GM12878 (cell line): ENCODE results near the gene KLF3. TPM values are rescaled to one million over a fixed set of nuclear protein-coding genes. Genes with fewer than 3 reads are reported as not detected.

Experiments
- BRCA1 ChIP-seq: IDR thresholded peaks from 2 replicates; pipeline ENCODE4 v1.6.1; 2011; ENCODE audit warnings: low read depth, low read length, improper control_type of control experiment
- CHD1 ChIP-seq: IDR thresholded peaks from 2 replicates; pipeline ENCODE4 v1.6.1; 2012; ENCODE audit warnings: low read depth, low read length, improper control_type of control experiment
- DPF2 ChIP-seq: fragments of 450-650 bp; IDR thresholded peaks from 2 replicates; pipeline ENCODE4 v1.6.1; 2017; ENCODE audit warnings: mild to moderate bottlenecking
- EED ChIP-seq: sonication (generic); IDR thresholded peaks from 2 replicates; pipeline ENCODE4 v1.6.1; 2016; ENCODE audit warnings: antibody characterized with exemption, low read depth
- FOXK2 ChIP-seq: fragments of 450-650 bp; IDR thresholded peaks from 2 replicates; pipeline ENCODE4 v1.6.1; 2017; ENCODE audit warnings: mild to moderate bottlenecking, moderate library complexity
- IRF4 ChIP-seq: IDR thresholded peaks from 2 replicates; pipeline ENCODE4 v1.6.1; 2011; ENCODE audit warnings: low read depth, low read length
- MTA3 ChIP-seq: IDR thresholded peaks from 2 replicates; pipeline ENCODE4 v1.6.1; 2012; ENCODE audit warnings: low read length, inconsistent platforms, borderline replicate concordance
- NFIC ChIP-seq: IDR thresholded peaks from 2 replicates; pipeline ENCODE4 v1.6.1; 2012; ENCODE audit warnings: low read depth, mild to moderate bottlenecking, inconsistent platforms, low read length, moderate library complexity
- PML ChIP-seq: IDR thresholded peaks from 2 replicates; pipeline ENCODE4 v1.6.1; 2012; ENCODE audit warnings: low read length, inconsistent platforms
- POLR2AphosphoS5 ChIP-seq: IDR thresholded peaks from 2 replicates; pipeline ENCODE4 v1.6.1; 2011; ENCODE audit warnings: mild to moderate bottlenecking, low read length, inconsistent platforms
- SPI1 ChIP-seq: IDR thresholded peaks from 2 replicates; pipeline ENCODE4 v1.6.1; 2011; ENCODE audit warnings: low read depth, mild to moderate bottlenecking, low read length, moderate library complexity, borderline replicate concordance; ENCODE audit not compliant: insufficient read depth
- SUZ12 ChIP-seq: fragments of 200-600 bp; sonication (generic); IDR thresholded peaks from one replicate; pipeline ENCODE4 v1.6.1; 2018; ENCODE audit warnings: antibody characterized with exemption, mild to moderate bottlenecking; ENCODE audit not compliant: unreplicated experiment
- TCF12 ChIP-seq: IDR thresholded peaks from 2 replicates; pipeline ENCODE4 v1.6.1; 2011; ENCODE audit warnings: low read depth, mild to moderate bottlenecking, low read length
- TCF7 ChIP-seq: IDR thresholded peaks from 2 replicates; pipeline ENCODE4 v1.6.1; 2014; ENCODE audit warnings: antibody characterized with exemption, borderline replicate concordance
- ZNF217 ChIP-seq: fragments of 450-650 bp; IDR thresholded peaks from 2 replicates; pipeline ENCODE4 v1.6.1; 2017; ENCODE audit warnings: antibody characterized with exemption, mild to moderate bottlenecking
- ZZZ3 ChIP-seq: IDR thresholded peaks from 2 replicates; pipeline ENCODE4 v1.6.1; 2011; ENCODE audit warnings: low read depth; ENCODE audit not compliant: control insufficient read depth, insufficient read length
- polyA plus RNA-seq, 11 experiments: library from polyadenylated mRNA; depleted of rRNA in 4 of 11; unstranded in 6 of 11; stranded (reverse) in 5 of 11; fragments of >200 nt; fragmentation: Nextera tagmentation in 4 of 11; fragmentation: Illumina TruSeq in 1 of 11; extraction: Ambion mirVana in 4 of 11; extraction: Trizol in 1 of 11; gene quantifications; 1 replicate in 1 of 11; 2 replicates in 10 of 11; pipeline versions ENCODE4 v1.2.1 to v1.2.3, GENCODE V29; 2011 to 2016; ENCODE audit warnings: inconsistent platforms in 2 of 11, missing spikeins in 2 of 11, low read depth in 1 of 11
- total RNA-seq, 4 experiments: library from RNA; depleted of rRNA in 3 of 4; stranded (reverse); fragments of >200 nt in 3 of 4; fragmentation: Illumina TruSeq in 1 of 4; extraction: Trizol in 1 of 4; gene quantifications; 2 replicates each; pipeline versions ENCODE4 v1.2.1 to v1.2.3, GENCODE V29; 2013 to 2021
- TF ChIP-seq, protein P1 (sequence below): IDR thresholded peaks from 2 replicates; pipeline ENCODE4 v1.6.1; 2011; ENCODE audit warnings: low read depth, mild to moderate bottlenecking, low read length, moderate library complexity, borderline replicate concordance; ENCODE audit errors: extremely low read depth
- TF ChIP-seq, protein P2 (sequence below): IDR thresholded peaks from 2 replicates; pipeline ENCODE4 v1.6.1; 2012; ENCODE audit warnings: low read length, inconsistent platforms
- TF ChIP-seq, protein P3 (sequence below): fragments of 450-650 bp; IDR thresholded peaks from 2 replicates; pipeline ENCODE4 v1.6.1; 2017; ENCODE audit warnings: antibody characterized with exemption, mild to moderate bottlenecking, moderate library complexity
- TF ChIP-seq, protein P4 (sequence below): fragments of 450-650 bp; IDR thresholded peaks from 2 replicates; pipeline ENCODE4 v1.6.1; 2017; ENCODE audit warnings: borderline replicate concordance
- TF ChIP-seq, protein P5 (sequence below): fragments of 450-650 bp; IDR thresholded peaks from 2 replicates; pipeline ENCODE4 v1.6.1; 2017; ENCODE audit warnings: low read depth, mild to moderate bottlenecking, moderate library complexity
- TF ChIP-seq, protein P6 (sequence below): IDR thresholded peaks from 2 replicates; pipeline ENCODE4 v1.6.1; 2011; ENCODE audit warnings: low read depth, low read length, improper control_type of control experiment, borderline replicate concordance

KLF3 gene
- total and polyA plus RNA-seq, 10 of the 15 experiments (the other 5 are each of a cell fraction or from before 2014, with no cell fraction given), result 1.4 to 5.8 (median 2.1) TPM

DNA sequence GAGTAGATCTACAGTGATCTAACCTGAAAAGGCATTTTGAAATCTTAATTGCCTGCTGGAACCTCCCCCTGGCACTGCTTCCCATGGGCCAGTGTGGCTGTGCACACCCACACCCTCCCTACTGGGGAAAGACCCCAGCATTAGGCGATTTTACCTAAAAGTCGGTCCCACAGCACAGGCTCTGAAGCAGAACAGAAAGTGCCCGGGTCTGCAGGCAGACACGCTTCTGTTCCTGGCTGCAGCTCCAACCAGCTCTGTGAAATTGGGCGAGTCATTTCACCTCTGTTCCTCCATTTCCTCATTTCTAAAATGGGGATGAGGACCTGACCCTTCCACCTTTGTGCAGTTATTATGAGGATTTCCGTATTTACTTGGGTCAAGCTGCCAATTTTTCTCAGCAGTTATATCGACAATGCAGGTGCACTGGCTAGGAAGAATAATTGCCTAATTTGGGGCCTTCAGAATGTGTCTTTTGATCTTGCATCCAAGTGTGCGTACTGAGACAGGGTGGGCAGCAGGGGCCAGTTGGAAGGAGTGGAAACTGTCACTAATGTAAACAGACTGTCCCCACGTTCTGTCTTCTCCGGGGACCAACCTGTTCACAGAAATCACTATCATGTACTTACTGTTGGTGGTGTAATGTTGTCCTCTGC is 7.1 kb downstream of the KLF3 start (continued):
- TF ChIP-seq CHD1 (no peak), EED (0 out of 2 replicates have a peak, but pooled peaks have one; percentile 58), TCF7 (no peak), SPI1 (peak; percentile 76), DPF2 (0 out of 2 replicates have a peak, but pooled peaks have one; percentile 36), NFIC (peak; percentile 54; the same call in 1 of the 2 replicates), MTA3 (peak; percentile 18; the same call in 1 of the 2 replicates), PML (no peak), ZZZ3 (no peak), BRCA1 (no peak), SUZ12 (no peak), POLR2AphosphoS5 (no peak), FOXK2 (no peak), IRF4 (peak; percentile 44; the same call in 1 of the 2 replicates), TCF12 (0 out of 2 replicates have a peak, but pooled peaks have one; percentile 17), ZNF217 (no peak)
- TF ChIP-seq, protein P1, sequence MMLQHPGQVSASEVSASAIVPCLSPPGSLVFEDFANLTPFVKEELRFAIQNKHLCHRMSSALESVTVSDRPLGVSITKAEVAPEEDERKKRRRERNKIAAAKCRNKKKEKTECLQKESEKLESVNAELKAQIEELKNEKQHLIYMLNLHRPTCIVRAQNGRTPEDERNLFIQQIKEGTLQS, result no peak
- TF ChIP-seq, protein P2, sequence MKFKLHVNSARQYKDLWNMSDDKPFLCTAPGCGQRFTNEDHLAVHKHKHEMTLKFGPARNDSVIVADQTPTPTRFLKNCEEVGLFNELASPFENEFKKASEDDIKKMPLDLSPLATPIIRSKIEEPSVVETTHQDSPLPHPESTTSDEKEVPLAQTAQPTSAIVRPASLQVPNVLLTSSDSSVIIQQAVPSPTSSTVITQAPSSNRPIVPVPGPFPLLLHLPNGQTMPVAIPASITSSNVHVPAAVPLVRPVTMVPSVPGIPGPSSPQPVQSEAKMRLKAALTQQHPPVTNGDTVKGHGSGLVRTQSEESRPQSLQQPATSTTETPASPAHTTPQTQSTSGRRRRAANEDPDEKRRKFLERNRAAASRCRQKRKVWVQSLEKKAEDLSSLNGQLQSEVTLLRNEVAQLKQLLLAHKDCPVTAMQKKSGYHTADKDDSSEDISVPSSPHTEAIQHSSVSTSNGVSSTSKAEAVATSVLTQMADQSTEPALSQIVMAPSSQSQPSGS, result no peak; the same call in 1 of the 2 replicates
- TF ChIP-seq, protein P3, sequence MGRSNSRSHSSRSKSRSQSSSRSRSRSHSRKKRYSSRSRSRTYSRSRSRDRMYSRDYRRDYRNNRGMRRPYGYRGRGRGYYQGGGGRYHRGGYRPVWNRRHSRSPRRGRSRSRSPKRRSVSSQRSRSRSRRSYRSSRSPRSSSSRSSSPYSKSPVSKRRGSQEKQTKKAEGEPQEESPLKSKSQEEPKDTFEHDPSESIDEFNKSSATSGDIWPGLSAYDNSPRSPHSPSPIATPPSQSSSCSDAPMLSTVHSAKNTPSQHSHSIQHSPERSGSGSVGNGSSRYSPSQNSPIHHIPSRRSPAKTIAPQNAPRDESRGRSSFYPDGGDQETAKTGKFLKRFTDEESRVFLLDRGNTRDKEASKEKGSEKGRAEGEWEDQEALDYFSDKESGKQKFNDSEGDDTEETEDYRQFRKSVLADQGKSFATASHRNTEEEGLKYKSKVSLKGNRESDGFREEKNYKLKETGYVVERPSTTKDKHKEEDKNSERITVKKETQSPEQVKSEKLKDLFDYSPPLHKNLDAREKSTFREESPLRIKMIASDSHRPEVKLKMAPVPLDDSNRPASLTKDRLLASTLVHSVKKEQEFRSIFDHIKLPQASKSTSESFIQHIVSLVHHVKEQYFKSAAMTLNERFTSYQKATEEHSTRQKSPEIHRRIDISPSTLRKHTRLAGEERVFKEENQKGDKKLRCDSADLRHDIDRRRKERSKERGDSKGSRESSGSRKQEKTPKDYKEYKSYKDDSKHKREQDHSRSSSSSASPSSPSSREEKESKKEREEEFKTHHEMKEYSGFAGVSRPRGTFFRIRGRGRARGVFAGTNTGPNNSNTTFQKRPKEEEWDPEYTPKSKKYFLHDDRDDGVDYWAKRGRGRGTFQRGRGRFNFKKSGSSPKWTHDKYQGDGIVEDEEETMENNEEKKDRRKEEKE, result no peak
- TF ChIP-seq, protein P4, sequence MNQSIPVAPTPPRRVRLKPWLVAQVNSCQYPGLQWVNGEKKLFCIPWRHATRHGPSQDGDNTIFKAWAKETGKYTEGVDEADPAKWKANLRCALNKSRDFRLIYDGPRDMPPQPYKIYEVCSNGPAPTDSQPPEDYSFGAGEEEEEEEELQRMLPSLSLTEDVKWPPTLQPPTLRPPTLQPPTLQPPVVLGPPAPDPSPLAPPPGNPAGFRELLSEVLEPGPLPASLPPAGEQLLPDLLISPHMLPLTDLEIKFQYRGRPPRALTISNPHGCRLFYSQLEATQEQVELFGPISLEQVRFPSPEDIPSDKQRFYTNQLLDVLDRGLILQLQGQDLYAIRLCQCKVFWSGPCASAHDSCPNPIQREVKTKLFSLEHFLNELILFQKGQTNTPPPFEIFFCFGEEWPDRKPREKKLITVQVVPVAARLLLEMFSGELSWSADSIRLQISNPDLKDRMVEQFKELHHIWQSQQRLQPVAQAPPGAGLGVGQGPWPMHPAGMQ, result no peak
- TF ChIP-seq, protein P5, sequence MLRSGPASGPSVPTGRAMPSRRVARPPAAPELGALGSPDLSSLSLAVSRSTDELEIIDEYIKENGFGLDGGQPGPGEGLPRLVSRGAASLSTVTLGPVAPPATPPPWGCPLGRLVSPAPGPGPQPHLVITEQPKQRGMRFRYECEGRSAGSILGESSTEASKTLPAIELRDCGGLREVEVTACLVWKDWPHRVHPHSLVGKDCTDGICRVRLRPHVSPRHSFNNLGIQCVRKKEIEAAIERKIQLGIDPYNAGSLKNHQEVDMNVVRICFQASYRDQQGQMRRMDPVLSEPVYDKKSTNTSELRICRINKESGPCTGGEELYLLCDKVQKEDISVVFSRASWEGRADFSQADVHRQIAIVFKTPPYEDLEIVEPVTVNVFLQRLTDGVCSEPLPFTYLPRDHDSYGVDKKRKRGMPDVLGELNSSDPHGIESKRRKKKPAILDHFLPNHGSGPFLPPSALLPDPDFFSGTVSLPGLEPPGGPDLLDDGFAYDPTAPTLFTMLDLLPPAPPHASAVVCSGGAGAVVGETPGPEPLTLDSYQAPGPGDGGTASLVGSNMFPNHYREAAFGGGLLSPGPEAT, result 0 out of 2 replicates have a peak, but pooled peaks have one; percentile 27
- TF ChIP-seq, protein P6, sequence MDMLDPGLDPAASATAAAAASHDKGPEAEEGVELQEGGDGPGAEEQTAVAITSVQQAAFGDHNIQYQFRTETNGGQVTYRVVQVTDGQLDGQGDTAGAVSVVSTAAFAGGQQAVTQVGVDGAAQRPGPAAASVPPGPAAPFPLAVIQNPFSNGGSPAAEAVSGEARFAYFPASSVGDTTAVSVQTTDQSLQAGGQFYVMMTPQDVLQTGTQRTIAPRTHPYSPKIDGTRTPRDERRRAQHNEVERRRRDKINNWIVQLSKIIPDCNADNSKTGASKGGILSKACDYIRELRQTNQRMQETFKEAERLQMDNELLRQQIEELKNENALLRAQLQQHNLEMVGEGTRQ, result no peak
